Astrocyte (in vitro differentiated cells and primary cell): ENCODE measurements around the gene GLT1D1.

Source experiments
- CTCF ChIP-seq: IDR thresholded peaks from 2 replicates; pipeline ENCODE4 v1.5.1; 2011; ENCODE audit warnings: low read depth, mild to moderate bottlenecking, inconsistent platforms, low read length, moderate library complexity; ENCODE audit not compliant: insufficient read depth
- EZH2 ChIP-seq: IDR thresholded peaks from 2 replicates; pipeline ENCODE4 v1.6.1; 2012; ENCODE audit warnings: mild to moderate bottlenecking, low read length, inconsistent platforms; ENCODE audit not compliant: insufficient read depth

- TF ChIP-seq CTCF (no peak), EZH2 (no peak)
These were observed 39.9 kb upstream of the GLT1D1 start for GRCh38 chr12:128813392-128813791.
